LNCaP clone FGC (cell line): ENCODE data around the gene KCNG2.

Source experiments
- DNase-seq: peaks from one replicate; pipeline ENCODE4 v3.0.0-alpha.2; 2011; ENCODE audit warnings: low read depth
- H3K4me3 ChIP-seq: 2 replicates; pipeline ENCODE4 v1.5.1; 2011; ENCODE audit warnings: mild to moderate bottlenecking, low read depth, low read length, control low read depth
- TF ChIP-seq, protein P1 (sequence below): IDR thresholded peaks from 2 replicates; pipeline ENCODE4 v1.5.1; 2012; ENCODE audit warnings: mild to moderate bottlenecking; ENCODE audit not compliant: control insufficient read depth, insufficient read depth; ENCODE audit errors: extremely low read depth

KCNG2 gene

GRCh38 chr18:79819968-79820351, 22.2 kb downstream of the KCNG2 start:
- TF ChIP-seq, protein P1, sequence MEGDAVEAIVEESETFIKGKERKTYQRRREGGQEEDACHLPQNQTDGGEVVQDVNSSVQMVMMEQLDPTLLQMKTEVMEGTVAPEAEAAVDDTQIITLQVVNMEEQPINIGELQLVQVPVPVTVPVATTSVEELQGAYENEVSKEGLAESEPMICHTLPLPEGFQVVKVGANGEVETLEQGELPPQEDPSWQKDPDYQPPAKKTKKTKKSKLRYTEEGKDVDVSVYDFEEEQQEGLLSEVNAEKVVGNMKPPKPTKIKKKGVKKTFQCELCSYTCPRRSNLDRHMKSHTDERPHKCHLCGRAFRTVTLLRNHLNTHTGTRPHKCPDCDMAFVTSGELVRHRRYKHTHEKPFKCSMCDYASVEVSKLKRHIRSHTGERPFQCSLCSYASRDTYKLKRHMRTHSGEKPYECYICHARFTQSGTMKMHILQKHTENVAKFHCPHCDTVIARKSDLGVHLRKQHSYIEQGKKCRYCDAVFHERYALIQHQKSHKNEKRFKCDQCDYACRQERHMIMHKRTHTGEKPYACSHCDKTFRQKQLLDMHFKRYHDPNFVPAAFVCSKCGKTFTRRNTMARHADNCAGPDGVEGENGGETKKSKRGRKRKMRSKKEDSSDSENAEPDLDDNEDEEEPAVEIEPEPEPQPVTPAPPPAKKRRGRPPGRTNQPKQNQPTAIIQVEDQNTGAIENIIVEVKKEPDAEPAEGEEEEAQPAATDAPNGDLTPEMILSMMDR = no peak
- DNase-seq = no peak
- H3K4me3 ChIP-seq = no peak overlapping the region

DNA sequence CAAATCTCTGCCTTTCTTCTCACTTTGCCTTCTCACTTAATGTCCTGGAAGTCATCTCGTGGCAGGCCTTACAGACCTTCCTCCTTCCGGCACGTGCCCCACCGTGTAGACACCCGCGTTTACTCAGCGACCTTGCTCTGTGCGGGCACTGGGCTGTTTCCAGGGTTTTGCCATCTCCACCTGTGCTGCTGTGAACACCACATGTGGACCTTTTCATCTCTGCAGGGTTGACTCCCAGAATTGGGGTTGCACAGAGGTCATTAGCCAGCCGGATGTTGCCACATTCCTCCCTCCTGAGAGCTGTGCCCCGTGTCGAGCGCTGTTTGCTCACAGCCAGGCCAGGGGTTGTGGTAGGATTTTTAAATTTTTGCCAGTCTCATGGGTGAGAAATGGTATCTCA, 25.4 kb downstream of the KCNG2 start:
- TF ChIP-seq, protein P1 = no peak
- DNase-seq = no peak
- no peak overlapping the region for H3K4me3 ChIP-seq

- H3K4me3 ChIP-seq = no peak overlapping the region
- no peak for DNase-seq
- TF ChIP-seq, protein P1 = no peak
These were observed 28.2 kb downstream of the KCNG2 start for GRCh38 chr18:79825913-79826312.

DNA sequence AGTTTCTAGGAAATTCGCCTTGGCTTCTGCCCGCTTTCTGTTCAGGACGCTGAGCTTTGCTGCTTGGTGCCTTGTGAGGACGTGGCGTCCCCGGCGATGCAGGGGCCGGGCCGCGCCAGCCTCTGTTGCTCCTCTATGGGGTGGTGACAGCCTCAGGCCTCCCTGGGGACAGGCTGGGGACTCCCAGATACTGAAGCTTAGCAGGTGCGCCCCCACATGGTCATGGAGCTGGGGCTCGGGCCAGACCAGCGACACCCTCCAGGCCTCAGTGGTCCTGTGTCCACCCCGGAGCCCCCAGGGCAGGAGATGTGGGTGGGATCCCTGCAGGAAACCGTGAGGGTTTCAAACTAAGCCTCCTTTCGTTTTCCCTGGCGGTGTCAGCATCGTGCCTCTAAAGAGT, 29.2 kb downstream of the KCNG2 start:
- TF ChIP-seq, protein P1 = no peak
- H3K4me3 ChIP-seq = no peak overlapping the region
- DNase-seq = no peak

- no peak for DNase-seq
- no peak overlapping the region for H3K4me3 ChIP-seq
- TF ChIP-seq, protein P1 = no peak
These were observed 30.5 kb downstream of the KCNG2 start for GRCh38 chr18:79828258-79828657.

DNA sequence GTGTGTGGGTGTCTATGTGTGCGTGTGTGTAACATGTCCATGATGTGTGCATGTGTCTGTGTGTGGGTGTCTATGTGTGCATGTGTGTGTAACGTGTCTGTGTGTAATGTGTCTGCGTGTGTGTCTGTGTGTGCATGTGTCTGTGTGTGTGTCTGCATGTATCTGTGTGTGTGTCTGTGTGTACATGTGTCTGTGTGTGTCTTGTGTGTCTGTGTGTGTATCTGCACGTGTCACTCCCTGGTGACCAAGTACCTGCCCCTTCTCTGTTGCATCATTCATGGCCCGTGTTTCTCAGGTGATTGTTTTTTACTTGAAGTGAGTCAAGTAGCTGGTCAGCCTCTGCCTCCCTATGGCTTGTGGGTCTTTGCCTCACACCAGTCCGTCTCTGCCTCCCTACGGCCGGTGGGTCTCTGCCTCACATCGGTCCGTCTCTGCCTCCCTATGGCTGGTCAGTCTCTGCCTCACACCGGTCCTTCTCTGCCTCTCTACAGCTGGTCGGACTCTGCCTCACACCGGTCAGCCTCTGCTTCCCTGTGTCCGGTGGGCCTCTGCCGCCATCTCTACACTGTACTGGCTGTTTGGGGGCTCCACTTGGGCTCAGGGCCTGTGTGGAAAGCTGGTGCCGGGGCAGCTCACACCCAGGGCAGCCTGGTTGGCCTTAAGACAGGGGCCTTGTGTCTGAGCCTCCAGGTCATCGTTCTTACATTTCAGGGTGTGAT, 31.6 kb downstream of the KCNG2 start:
- no peak overlapping the region for H3K4me3 ChIP-seq
- TF ChIP-seq, protein P1 = no peak
- no peak for DNase-seq

DNA sequence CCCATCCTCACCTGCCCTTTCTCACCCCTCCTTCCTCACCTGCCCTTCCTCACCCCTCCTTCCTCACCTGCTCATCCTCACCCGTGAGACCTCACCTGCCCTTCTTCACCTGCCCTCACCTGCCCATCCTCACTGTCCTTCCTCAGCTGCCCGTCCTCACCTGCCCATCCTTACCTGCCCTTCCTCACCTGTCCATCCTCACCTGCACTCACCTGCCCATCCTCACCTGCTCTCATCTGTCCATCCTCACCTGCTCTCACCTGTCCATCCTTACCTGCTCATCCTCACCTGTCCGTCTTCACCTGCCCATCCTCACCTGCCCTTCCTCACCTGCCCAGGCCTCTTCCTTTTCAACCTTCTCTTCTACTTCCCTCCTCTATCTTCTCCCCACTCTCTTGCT, 34.4 kb downstream of the KCNG2 start:
- DNase-seq = no peak
- no peak overlapping the region for H3K4me3 ChIP-seq
- TF ChIP-seq, protein P1 = no peak
